Vagina (tissue), 2 donors: ENCODE data around the gene RIT2. TPM values are rescaled to one million over a fixed set of nuclear protein-coding genes. Genes with fewer than 3 reads are reported as not detected.

ENCODE experiments used
- DNase-seq, 2 donors: peaks; one replicate each; pipeline ENCODE4 v3.0.0-alpha.2; 2017; ENCODE audit errors: extremely low spot score in 2 of 2
- H3K27ac ChIP-seq: fragments of 200-600 bp; sonication (generic); one replicate; pipeline ENCODE4 v1.5.1; 2019
- H3K27me3 ChIP-seq: fragments of 200-600 bp; sonication (generic); one replicate; pipeline ENCODE4 v1.5.1; 2019
- H3K36me3 ChIP-seq, 2 donors: fragments of 200-600 bp; sonication (generic); one replicate each; pipeline ENCODE4 v1.5.1; 2017 to 2019
- H3K4me1 ChIP-seq: fragments of 200-600 bp; sonication (generic); one replicate; pipeline ENCODE4 v1.5.1; 2019
- H3K4me3 ChIP-seq, 2 donors: fragments of 200-600 bp; sonication (generic); 1 replicate in 1 of 2; 2 replicates in 1 of 2; pipeline ENCODE4 v1.5.1; 2016 to 2019
- H3K9me3 ChIP-seq: fragments of 200-600 bp; sonication (generic); one replicate; pipeline ENCODE4 v1.5.1; 2019
- POLR2A ChIP-seq, 2 donors: fragments of 450-650 bp; IDR thresholded peaks; one replicate each; pipeline ENCODE4 v1.6.1; 2017; ENCODE audit warnings: antibody characterized with exemption in 2 of 2, mild to moderate bottlenecking in 2 of 2, moderate library complexity in 2 of 2
- POLR2AphosphoS5 ChIP-seq, 2 donors: sonication (generic); formaldehyde crosslinking; IDR thresholded peaks; one replicate each; pipeline ENCODE4 v1.9.0; 2017; ENCODE audit warnings: antibody characterized with exemption in 2 of 2, mild to moderate bottlenecking in 2 of 2, low read depth in 1 of 2; ENCODE audit not compliant: insufficient read depth in 1 of 2
- intact Hi-C: fragments of 100-400 bp; cut with DNase I; formaldehyde crosslinking; loops from one replicate; pipeline ENCODE4 v1.15.1; 2023
- total RNA-seq: library from RNA; depleted of rRNA; stranded (reverse); fragments of >200 nt; gene quantifications from one replicate; pipeline ENCODE4 v1.2.3, GENCODE V29; 2016
- TF ChIP-seq, protein P1 (sequence below), 3 experiments: fragments of 450-650 bp in 2 of 3; fragments of 200-600 bp in 1 of 3; sonication (generic) in 1 of 3; IDR thresholded peaks; one replicate each; pipeline ENCODE4 v1.5.1; 2017 to 2019; ENCODE audit warnings: antibody characterized with exemption in 3 of 3, mild to moderate bottlenecking in 2 of 3, moderate library complexity in 2 of 3

RIT2 gene
- total RNA-seq, 1 donor from 2014 or later, result not detected

DNA sequence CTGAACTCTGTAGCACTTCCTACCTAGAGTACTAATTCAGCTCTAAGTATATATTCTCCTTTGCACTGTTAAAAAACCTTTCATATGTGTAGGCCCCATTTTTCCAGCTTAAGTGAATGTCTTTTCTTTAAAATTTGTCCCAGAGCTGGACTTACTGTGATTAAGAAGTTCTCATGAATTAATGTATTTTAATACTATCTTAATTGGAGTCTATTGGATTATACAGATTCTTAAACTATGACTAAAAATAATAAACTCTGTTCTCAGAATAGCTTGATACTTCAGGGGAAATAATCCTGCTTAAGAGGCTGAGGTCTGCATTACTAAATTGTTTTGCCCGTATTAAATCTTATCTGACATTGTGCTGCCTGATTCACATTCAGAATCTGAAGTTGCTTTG lies 223.3 kb downstream of the RIT2 start:
- H3K27me3 ChIP-seq, result no peaks in the 10 kb centered on the region
- no peak for DNase-seq
- no peak overlapping the region for H3K27ac ChIP-seq
- no peaks in the 10 kb centered on the region for H3K36me3 ChIP-seq
- no peaks in the 10 kb centered on the region for H3K9me3 ChIP-seq
- intact Hi-C loops, result no loop called here
- TF ChIP-seq POLR2AphosphoS5 (IDR thresholded peaks at IDR 0.05; ENCODE audit: insufficient read depth in 1 of 2, low read depth in 1 of 2), result no peak
- TF ChIP-seq POLR2A (IDR thresholded peaks at IDR 0.05), result no peak
- TF ChIP-seq, protein P1, sequence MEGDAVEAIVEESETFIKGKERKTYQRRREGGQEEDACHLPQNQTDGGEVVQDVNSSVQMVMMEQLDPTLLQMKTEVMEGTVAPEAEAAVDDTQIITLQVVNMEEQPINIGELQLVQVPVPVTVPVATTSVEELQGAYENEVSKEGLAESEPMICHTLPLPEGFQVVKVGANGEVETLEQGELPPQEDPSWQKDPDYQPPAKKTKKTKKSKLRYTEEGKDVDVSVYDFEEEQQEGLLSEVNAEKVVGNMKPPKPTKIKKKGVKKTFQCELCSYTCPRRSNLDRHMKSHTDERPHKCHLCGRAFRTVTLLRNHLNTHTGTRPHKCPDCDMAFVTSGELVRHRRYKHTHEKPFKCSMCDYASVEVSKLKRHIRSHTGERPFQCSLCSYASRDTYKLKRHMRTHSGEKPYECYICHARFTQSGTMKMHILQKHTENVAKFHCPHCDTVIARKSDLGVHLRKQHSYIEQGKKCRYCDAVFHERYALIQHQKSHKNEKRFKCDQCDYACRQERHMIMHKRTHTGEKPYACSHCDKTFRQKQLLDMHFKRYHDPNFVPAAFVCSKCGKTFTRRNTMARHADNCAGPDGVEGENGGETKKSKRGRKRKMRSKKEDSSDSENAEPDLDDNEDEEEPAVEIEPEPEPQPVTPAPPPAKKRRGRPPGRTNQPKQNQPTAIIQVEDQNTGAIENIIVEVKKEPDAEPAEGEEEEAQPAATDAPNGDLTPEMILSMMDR (IDR thresholded peaks at IDR 0.05), result no peak
- H3K4me3 ChIP-seq, result no peak overlapping the region
- H3K4me1 ChIP-seq, result no peaks in the 10 kb centered on the region

- H3K9me3 ChIP-seq, result no peaks in the 10 kb centered on the region
- H3K4me1 ChIP-seq, result no peaks in the 10 kb centered on the region
- TF ChIP-seq, protein P1 (IDR thresholded peaks at IDR 0.05), result no peak
- H3K27ac ChIP-seq, result no peak overlapping the region
- H3K27me3 ChIP-seq, result no peaks in the 10 kb centered on the region
- intact Hi-C loops, result no loop called here
- no peaks in the 10 kb centered on the region for H3K36me3 ChIP-seq
- H3K4me3 ChIP-seq, result no peak overlapping the region
- no peak for DNase-seq
Measured at GRCh38 chr18:42891705-42892104, 223.8 kb downstream of the RIT2 start.

DNA sequence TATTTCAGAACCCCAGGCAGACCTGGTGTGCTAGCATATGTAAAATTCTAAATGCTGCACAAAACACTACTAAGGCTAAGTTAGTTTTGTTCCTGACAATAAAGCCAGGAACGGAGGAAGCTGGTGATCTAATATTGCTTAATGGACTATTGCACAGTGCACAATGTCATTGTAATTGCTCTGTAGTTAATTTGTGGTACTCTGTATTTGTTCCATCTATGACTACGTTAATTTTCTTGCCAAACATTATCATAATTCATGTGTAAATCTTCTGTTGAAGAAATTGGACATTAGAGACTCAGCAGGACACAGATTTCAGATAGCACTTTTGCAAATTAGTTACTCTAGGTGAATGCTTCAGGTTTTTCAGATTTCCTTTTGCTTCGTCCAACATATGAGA lies 232.3 kb downstream of the RIT2 start:
- Histone ChIP-seq H3K27ac (no peak overlapping the region), H3K9me3 (no peaks in the 10 kb centered on the region), H3K27me3 (no peaks in the 10 kb centered on the region), H3K4me3 (no peak overlapping the region), H3K4me1 (no peaks in the 10 kb centered on the region), H3K36me3 (no peaks in the 10 kb centered on the region)
- TF ChIP-seq POLR2AphosphoS5 (IDR thresholded peaks at IDR 0.05; ENCODE audit: insufficient read depth in 1 of 2, low read depth in 1 of 2), result no peak
- no peak for TF ChIP-seq POLR2A (IDR thresholded peaks at IDR 0.05)
- TF ChIP-seq, protein P1 (IDR thresholded peaks at IDR 0.05), result no peak
- intact Hi-C loops, result no loop called here
- DNase-seq, result no peak

GRCh38 chr18:42882122-42882521 lies 233.4 kb downstream of the RIT2 start:
- intact Hi-C loops, result no loop called here

DNA sequence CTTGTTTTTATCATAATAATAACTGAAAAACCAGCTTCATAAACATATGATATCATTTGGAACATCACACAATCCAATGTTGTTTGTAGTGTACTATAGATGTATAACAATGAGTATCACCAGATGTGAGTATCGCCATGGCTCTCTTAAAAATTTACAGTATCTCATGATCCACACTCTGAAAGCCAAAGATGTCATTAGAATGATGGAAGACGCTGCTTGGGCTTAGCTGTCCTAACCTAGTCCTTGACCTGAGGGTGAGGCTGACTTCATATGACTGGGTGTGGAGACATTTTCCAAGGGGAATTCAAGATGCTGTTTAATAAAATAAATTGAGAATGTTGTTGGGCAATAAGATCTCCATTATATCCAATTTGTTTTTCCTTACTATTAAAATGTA lies 242.6 kb downstream of the RIT2 start:
- H3K27ac ChIP-seq, result no peak overlapping the region
- intact Hi-C loops, result no loop called here
- H3K9me3 ChIP-seq, result no peaks in the 10 kb centered on the region
- H3K4me1 ChIP-seq, result no peaks in the 10 kb centered on the region
- no peaks in the 10 kb centered on the region for H3K36me3 ChIP-seq
- no peak for DNase-seq
- H3K4me3 ChIP-seq, result no peak overlapping the region
- TF ChIP-seq POLR2A (IDR thresholded peaks at IDR 0.05) (no peak), POLR2AphosphoS5 (IDR thresholded peaks at IDR 0.05; ENCODE audit: insufficient read depth in 1 of 2, low read depth in 1 of 2) (no peak)
- TF ChIP-seq, protein P1 (IDR thresholded peaks at IDR 0.05), result no peak
- no peaks in the 10 kb centered on the region for H3K27me3 ChIP-seq

More at GRCh38 chr18:42882122-42882521, 233.4 kb downstream of the RIT2 start:
- no peak overlapping the region for H3K27ac ChIP-seq
- H3K36me3 ChIP-seq, result no peaks in the 10 kb centered on the region
- no peaks in the 10 kb centered on the region for H3K4me1 ChIP-seq
- TF ChIP-seq POLR2AphosphoS5 (IDR thresholded peaks at IDR 0.05; ENCODE audit: insufficient read depth in 1 of 2, low read depth in 1 of 2) (no peak), POLR2A (IDR thresholded peaks at IDR 0.05) (no peak)
- TF ChIP-seq, protein P1 (IDR thresholded peaks at IDR 0.05), result no peak
- H3K4me3 ChIP-seq, result no peak overlapping the region
- DNase-seq, result no peak
- H3K27me3 ChIP-seq, result no peaks in the 10 kb centered on the region
- H3K9me3 ChIP-seq, result no peaks in the 10 kb centered on the region
